WTC11 (cell line): ENCODE data around the gene MACF1. TPM values are rescaled to one million over a fixed set of nuclear protein-coding genes. Genes with fewer than 3 reads are reported as not detected.
"Not testable (repeated sequence)": the region's sequence is repeated elsewhere in the genome, so short reads cannot be mapped to it uniquely, and the experiment has no call there.

Experiments
- ATAC-seq: fragments of 200-7000 bp; cut with Tn5 transposase; 2 replicates; pipeline ENCODE4 v1.10.0; 2021; ENCODE audit warnings: mild to moderate bottlenecking, moderate library complexity
- CTCF ChIA-PET: fragments of 300-600 bp; sonication (Branson Sonifier 250); formaldehyde crosslinking; loops from one replicate; lab custom pipeline; 2021; ENCODE audit warnings: antibody characterized with exemption; lab: Charles Lee
- POLR2A ChIA-PET: fragments of 350-600 bp; sonication (Branson Sonifier 250); formaldehyde crosslinking; loops from one replicate; lab custom pipeline; 2021; ENCODE audit warnings: antibody characterized with exemption; lab: Charles Lee
- DNase-seq: peaks from one replicate; pipeline ENCODE4 v3.0.0; 2021; ENCODE audit warnings: low spot score
- H3K27ac Mint-ChIP-seq: 2 replicates; pipeline ENCODE4 v1.8.0; 2021; ENCODE audit warnings: mixed read lengths
- H3K27me3 Mint-ChIP-seq: 2 replicates; pipeline ENCODE4 v1.8.0; 2021; ENCODE audit warnings: low read depth, mild to moderate bottlenecking, moderate library complexity, mixed read lengths
- H3K36me3 Mint-ChIP-seq: 2 replicates; pipeline ENCODE4 v1.8.0; 2021; ENCODE audit warnings: mixed read lengths
- H3K4me1 Mint-ChIP-seq: 2 replicates; pipeline ENCODE4 v1.8.0; 2022; ENCODE audit warnings: mixed read lengths
- H3K4me3 Mint-ChIP-seq: 2 replicates; pipeline ENCODE4 v1.8.0; 2021; ENCODE audit warnings: mild to moderate bottlenecking, moderate library complexity, mixed read lengths
- H3K9me3 Mint-ChIP-seq: 2 replicates; pipeline ENCODE4 v1.8.0; 2021; ENCODE audit warnings: mixed read lengths
- GRHL2 ChIP-seq: fragments of 250-450 bp; sonication (Bioruptor Pico); IDR thresholded peaks from 2 replicates; pipeline ENCODE4 v1.8.0; 2022; ENCODE audit warnings: mild to moderate bottlenecking, moderate library complexity; ENCODE audit not compliant: insufficient replicate concordance, severe bottlenecking
- HMGA2 ChIP-seq: fragments of 250-450 bp; sonication (Bioruptor Pico); IDR thresholded peaks from 2 replicates; pipeline ENCODE4 v1.4.0; 2021; ENCODE audit warnings: mild to moderate bottlenecking, moderate library complexity
- JAZF1 ChIP-seq: fragments of 250-450 bp; sonication (Bioruptor Pico); IDR thresholded peaks from 2 replicates; pipeline ENCODE4 v1.9.0; 2021; ENCODE audit warnings: moderate library complexity, mild to moderate bottlenecking, inconsistent platforms
- MYBL2 ChIP-seq: sonication (generic); formaldehyde crosslinking; IDR thresholded peaks from 2 replicates; pipeline ENCODE4 v1.8.1; 2023; ENCODE audit warnings: mild to moderate bottlenecking, moderate library complexity, missing genetic modification reagents
- NR1H2 ChIP-seq: sonication (generic); formaldehyde crosslinking; IDR thresholded peaks from 2 replicates; pipeline ENCODE4 v1.9.0; 2021; ENCODE audit warnings: mild to moderate bottlenecking, moderate library complexity, missing genetic modification reagents
- TEAD1 ChIP-seq: sonication (generic); formaldehyde crosslinking; IDR thresholded peaks from 2 replicates; pipeline ENCODE4 v1.8.0; 2022; ENCODE audit warnings: mild to moderate bottlenecking, missing genetic modification reagents
- total RNA-seq: library from RNA; stranded (reverse); gene quantifications from 3 replicates; pipeline ENCODE4 v1.2.3, GENCODE V29; 2021
- TF ChIP-seq, protein P1 (sequence below): sonication (generic); formaldehyde crosslinking; IDR thresholded peaks from 2 replicates; pipeline ENCODE4 v1.8.1; 2023; ENCODE audit warnings: mild to moderate bottlenecking, moderate library complexity, missing genetic modification reagents
- TF ChIP-seq, protein P2 (sequence below): sonication (generic); formaldehyde crosslinking; IDR thresholded peaks from 2 replicates; pipeline ENCODE4 v1.8.1; 2023; ENCODE audit warnings: mild to moderate bottlenecking, missing genetic modification reagents, moderate library complexity
- TF ChIP-seq, protein P3 (sequence below): sonication (generic); formaldehyde crosslinking; IDR thresholded peaks from 2 replicates; pipeline ENCODE4 v1.8.1; 2022; ENCODE audit warnings: low read depth, missing genetic modification reagents, borderline replicate concordance
- TF ChIP-seq, protein P4 (sequence below): sonication (generic); formaldehyde crosslinking; IDR thresholded peaks from 2 replicates; pipeline ENCODE4 v1.8.1; 2023; ENCODE audit warnings: mild to moderate bottlenecking, missing genetic modification reagents

The MACF1 gene
- total RNA-seq, 1 experiment from 2014 or later: 327 TPM

DNA sequence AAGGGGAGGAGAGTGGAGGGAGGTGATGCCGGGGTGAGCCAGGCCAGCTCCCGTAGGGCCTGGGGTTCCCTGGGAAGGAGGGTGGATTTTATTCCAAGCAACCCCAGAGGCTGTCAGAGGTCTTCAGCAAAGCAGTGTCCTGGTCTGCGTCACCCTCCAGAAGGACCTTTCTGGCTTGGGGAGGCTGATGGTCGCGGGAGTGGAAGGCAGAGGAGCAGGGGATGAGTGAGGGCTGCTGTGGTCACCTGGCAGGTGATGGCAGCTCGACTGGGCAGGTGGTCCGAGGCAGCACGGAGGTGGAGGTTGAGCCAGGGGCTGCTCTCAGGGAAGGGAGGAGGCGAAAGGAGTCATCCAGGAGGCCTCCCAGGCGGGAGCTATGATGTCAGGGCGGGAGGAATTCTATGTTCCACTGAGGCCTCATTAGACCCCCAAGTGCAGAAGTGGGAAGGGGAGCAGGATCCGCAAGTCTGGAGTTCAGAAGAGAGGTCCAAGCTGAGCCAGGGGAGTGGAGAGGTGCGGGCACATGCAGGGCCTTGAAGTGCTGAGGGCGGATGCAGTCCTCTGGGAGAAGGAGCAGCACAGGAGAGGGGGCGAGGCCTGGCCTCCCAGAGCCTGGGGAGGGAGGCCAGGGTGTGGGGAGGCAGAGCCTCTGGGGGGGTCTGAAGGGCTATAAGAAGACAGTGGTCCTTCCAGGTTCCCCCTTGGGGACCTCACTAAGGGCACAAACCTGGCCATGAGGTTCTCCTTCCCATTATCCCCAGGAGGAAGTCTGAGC lies 320.3 kb downstream of the MACF1 start (continued):
- TF ChIP-seq, protein P1, sequence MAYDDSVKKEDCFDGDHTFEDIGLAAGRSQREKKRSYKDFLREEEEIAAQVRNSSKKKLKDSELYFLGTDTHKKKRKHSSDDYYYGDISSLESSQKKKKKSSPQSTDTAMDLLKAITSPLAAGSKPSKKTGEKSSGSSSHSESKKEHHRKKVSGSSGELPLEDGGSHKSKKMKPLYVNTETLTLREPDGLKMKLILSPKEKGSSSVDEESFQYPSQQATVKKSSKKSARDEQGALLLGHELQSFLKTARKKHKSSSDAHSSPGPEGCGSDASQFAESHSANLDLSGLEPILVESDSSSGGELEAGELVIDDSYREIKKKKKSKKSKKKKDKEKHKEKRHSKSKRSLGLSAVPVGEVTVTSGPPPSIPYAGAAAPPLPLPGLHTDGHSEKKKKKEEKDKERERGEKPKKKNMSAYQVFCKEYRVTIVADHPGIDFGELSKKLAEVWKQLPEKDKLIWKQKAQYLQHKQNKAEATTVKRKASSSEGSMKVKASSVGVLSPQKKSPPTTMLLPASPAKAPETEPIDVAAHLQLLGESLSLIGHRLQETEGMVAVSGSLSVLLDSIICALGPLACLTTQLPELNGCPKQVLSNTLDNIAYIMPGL (CRISPR knock-in tag): no peak
- TF ChIP-seq JAZF1 (CRISPR knock-in tag): no peak
- no peak for TF ChIP-seq NR1H2 (CRISPR knock-in tag)

DNA sequence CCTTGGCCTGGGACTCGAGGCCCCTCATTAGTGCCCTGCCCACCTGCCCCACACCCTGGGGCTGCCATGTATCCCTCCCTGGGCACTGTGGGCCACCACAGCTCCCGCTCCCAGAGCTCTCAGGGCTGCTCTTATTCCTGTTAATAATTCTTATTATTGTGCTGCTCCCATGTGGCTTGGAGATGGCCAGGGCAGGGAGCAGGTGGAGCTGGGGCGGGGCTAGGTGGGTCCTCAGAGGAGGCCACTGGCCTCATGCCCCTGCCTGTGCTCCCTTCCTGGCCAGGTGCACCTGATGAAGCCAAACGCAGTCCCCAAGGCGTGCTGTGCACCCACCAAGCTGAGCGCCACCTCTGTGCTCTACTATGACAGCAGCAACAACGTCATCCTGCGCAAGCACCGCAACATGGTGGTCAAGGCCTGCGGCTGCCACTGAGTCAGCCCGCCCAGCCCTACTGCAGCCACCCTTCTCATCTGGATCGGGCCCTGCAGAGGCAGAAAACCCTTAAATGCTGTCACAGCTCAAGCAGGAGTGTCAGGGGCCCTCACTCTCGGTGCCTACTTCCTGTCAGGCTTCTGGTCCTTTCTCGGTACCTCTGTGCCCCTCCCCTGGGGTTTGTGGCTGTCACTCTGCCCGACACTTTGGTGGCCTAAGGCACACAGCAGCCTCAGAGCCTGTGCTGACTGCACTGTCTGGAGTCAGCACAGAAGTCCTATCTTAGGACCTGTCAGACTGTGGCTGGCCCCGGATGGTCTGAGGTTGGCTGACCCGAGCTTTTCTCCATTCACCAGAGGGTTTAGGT lies 321.1 kb downstream of the MACF1 start:
- Mint-ChIP-seq H3K4me1 (no peaks in the 10 kb centered on the region), H3K27me3 (peaks cover 3% of the 10 kb centered on the region; the same call in 1 of the 2 replicates), H3K4me3 (no peak overlapping the region), H3K36me3 (no peaks in the 10 kb centered on the region), H3K27ac (no peak overlapping the region), H3K9me3 (no peaks in the 10 kb centered on the region)
- TF ChIP-seq, protein P2, sequence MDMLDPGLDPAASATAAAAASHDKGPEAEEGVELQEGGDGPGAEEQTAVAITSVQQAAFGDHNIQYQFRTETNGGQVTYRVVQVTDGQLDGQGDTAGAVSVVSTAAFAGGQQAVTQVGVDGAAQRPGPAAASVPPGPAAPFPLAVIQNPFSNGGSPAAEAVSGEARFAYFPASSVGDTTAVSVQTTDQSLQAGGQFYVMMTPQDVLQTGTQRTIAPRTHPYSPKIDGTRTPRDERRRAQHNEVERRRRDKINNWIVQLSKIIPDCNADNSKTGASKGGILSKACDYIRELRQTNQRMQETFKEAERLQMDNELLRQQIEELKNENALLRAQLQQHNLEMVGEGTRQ (CRISPR knock-in tag): no peak
- TF ChIP-seq, protein P3, sequence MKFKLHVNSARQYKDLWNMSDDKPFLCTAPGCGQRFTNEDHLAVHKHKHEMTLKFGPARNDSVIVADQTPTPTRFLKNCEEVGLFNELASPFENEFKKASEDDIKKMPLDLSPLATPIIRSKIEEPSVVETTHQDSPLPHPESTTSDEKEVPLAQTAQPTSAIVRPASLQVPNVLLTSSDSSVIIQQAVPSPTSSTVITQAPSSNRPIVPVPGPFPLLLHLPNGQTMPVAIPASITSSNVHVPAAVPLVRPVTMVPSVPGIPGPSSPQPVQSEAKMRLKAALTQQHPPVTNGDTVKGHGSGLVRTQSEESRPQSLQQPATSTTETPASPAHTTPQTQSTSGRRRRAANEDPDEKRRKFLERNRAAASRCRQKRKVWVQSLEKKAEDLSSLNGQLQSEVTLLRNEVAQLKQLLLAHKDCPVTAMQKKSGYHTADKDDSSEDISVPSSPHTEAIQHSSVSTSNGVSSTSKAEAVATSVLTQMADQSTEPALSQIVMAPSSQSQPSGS: no peak
- no peak for TF ChIP-seq HMGA2 (CRISPR knock-in tag)
- TF ChIP-seq, protein P4, sequence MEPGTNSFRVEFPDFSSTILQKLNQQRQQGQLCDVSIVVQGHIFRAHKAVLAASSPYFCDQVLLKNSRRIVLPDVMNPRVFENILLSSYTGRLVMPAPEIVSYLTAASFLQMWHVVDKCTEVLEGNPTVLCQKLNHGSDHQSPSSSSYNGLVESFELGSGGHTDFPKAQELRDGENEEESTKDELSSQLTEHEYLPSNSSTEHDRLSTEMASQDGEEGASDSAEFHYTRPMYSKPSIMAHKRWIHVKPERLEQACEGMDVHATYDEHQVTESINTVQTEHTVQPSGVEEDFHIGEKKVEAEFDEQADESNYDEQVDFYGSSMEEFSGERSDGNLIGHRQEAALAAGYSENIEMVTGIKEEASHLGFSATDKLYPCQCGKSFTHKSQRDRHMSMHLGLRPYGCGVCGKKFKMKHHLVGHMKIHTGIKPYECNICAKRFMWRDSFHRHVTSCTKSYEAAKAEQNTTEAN (CRISPR knock-in tag): no peak
- ChIA-PET CTCF (interaction anchor here (0.6 to 5.0 kb wide), 2 partner anchors 13 to 27 kb away, joined by 3 to 22 read pairs; no protein-coding TSS in a partner anchor), POLR2A (no interaction called here)
- ATAC-seq (no peak), DNase-seq (no peak)

DNA sequence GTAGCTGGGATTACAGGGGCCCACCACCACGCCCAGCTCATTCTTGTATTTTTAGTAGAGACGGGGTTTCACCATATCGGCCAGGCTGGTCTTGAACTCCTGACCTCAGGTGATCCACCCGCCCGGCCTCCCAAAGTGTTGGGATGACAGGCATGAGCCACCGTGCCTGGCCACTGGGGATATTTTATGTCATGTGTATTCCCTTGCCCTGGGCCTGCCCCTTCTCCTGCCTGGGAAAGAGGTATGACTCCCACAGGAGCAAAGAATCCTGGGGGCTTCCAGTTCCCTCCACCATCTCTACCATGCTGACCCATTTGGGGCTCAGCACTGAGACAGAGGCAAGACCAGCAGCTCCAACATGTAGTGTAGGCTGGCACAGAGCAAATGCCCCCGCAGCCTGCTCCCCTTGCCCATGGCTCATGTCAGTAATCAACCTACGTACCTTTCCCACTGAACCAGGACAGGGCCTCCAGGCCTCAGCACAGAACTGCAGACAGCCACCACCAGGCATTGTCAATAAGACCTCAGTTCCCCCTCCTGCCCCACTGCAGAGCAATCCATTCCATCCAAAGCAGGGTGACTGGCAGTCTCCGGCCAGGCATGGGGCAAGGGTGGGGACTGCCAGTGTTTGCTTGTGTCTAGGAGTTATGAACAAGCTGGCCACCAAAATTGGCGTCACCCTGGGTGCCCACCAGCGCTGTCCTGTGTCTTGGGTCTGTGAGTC lies 322.1 kb downstream of the MACF1 start:
- no peak overlapping the region for H3K27ac Mint-ChIP-seq
- no peaks in the 10 kb centered on the region for H3K36me3 Mint-ChIP-seq
- ChIA-PET POLR2A (no interaction called here), CTCF (interaction anchor here (5.0 kb wide), 1 partner anchor 12 kb away, joined by 22 read pairs; no protein-coding TSS in a partner anchor)
- no peaks in the 10 kb centered on the region for H3K4me1 Mint-ChIP-seq
- H3K27me3 Mint-ChIP-seq: peaks cover 3% of the 10 kb centered on the region; the same call in 1 of the 2 replicates
- ATAC-seq: no peak
- no peaks in the 10 kb centered on the region for H3K9me3 Mint-ChIP-seq
- no peak for TF ChIP-seq TEAD1 (CRISPR knock-in tag)
- TF ChIP-seq MYBL2 (CRISPR knock-in tag): no peak
- no peak for TF ChIP-seq GRHL2
- TF ChIP-seq, all 79 proteins: peak for 0
- no peak for DNase-seq
- no peak overlapping the region for H3K4me3 Mint-ChIP-seq

DNA sequence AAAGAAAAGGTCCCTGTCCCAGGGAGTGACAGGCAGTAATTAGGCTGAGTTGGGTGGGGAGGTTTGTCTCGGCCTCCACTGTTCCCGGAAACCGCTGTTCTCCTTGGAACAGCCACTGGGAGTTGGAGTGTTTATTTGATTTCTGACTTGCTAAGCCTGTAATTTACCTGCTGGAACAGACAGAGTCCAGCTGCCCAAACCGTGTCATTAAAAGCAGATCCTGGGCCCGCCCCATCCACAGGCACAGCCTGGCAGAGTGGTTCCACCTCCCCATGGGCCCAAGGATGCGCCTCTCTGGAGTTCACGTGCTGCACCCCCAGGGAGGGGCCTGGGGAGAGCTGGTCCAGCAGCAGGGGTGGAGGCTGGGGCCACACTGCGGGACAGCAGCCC lies 322.7 kb downstream of the MACF1 start:
- H3K36me3 Mint-ChIP-seq, DNase-seq, H3K9me3 Mint-ChIP-seq, H3K4me1 Mint-ChIP-seq, POLR2A ChIA-PET, ATAC-seq, H3K4me3 Mint-ChIP-seq, H3K27me3 Mint-ChIP-seq, H3K27ac Mint-ChIP-seq: not testable (repeated sequence)
- CTCF ChIA-PET: interaction anchor here (5.0 kb wide), 1 partner anchor 11 kb away, joined by 22 read pairs; no protein-coding TSS in a partner anchor
